Measurements from ENCODE around the gene WDR5. TPM values are rescaled to one million over a fixed set of nuclear protein-coding genes. Genes with fewer than 3 reads are reported as not detected.

The WDR5 gene
- total and polyA plus RNA-seq, 10 donors = 13.8 to 31.3 (median 19.2) TPM

DNA sequence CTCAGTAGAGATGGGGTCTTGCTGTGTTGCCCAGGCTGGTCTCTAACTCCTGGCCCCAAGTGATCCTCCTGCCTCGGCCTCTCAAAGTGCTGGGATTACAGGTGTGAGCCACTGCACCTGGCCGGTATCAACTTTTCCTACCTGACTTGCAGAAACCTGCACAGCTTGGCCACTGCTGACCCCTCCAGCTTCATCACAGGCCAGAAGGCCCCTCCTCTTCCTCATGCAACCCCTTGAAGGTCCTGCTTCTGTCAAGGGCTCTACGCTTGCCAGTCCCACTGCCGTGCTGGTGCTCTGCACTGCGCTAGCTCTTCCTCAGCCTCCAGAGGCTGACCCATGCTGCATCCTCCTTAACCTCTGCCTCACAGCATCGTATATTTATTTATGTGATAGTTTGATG, 61.0 kb downstream of the WDR5 start:
- no peaks in the 10 kb centered on the region for H3K9me3 ChIP-seq
- intact Hi-C loops (cut with DNase I; ENCODE audit: low total_unique reads) = no loop called here
- H3K4me3 ChIP-seq = no peak overlapping the region
- H3K27ac ChIP-seq = no peak overlapping the region
- peak; percentile 32 for DNase-seq
- TF ChIP-seq CTCF (IDR thresholded peaks at IDR 0.05 in 8 of 11, conservative IDR thresholded peaks at IDR 0.05 in 3 of 11) (no peak), POLR2AphosphoS5 (IDR thresholded peaks at IDR 0.05) (no peak), POLR2A (IDR thresholded peaks at IDR 0.05) (no peak)
- 85 to 95% (median 92%) methylated on average over 6 of the region's 6 CpGs for WGBS, 5 donors
- peaks cover 9 to 24% (median 14%) of the 10 kb centered on the region in 6 donors for H3K4me1 ChIP-seq
- H3K36me3 ChIP-seq = no peaks in the 10 kb centered on the region
- H3K27me3 ChIP-seq (replicated peaks in 1 of 7) = peaks cover 0 to 9% (median 0%) of the 10 kb centered on the region in 7 donors

- no peak for TF ChIP-seq CTCF (IDR thresholded peaks at IDR 0.05 in 8 of 11, conservative IDR thresholded peaks at IDR 0.05 in 3 of 11)
- no peak for TF ChIP-seq POLR2A (IDR thresholded peaks at IDR 0.05)
- TF ChIP-seq POLR2AphosphoS5 (IDR thresholded peaks at IDR 0.05) = no peak
- DNase-seq = no peak
- Histone ChIP-seq H3K27me3 (replicated peaks in 1 of 7) (no peaks in the 10 kb centered on the region), H3K9me3 (peaks cover 0 to 13% (median 9%) of the 10 kb centered on the region in 8 donors), H3K27ac (no peak overlapping the region), H3K4me3 (no peak overlapping the region), H3K36me3 (no peaks in the 10 kb centered on the region), H3K4me1 (peaks cover 9 to 24% (median 14%) of the 10 kb centered on the region in 6 donors)
- intact Hi-C loops (cut with DNase I; ENCODE audit: low total_unique reads) = no loop called here
- WGBS, 5 donors = 65 to 84% (median 75%) methylated on average over 3 of the region's 3 CpGs
These were observed 62.9 kb downstream of the WDR5 start for GRCh38 chr9:134198791-134199190.

GRCh38 chr9:134200730-134201129, 64.8 kb downstream of the WDR5 start:
- Histone ChIP-seq H3K4me1 (peaks cover under 1 to 20% (median 11%) of the 10 kb centered on the region in 6 donors), H3K9me3 (peaks cover 0 to 17% (median 11%) of the 10 kb centered on the region in 8 donors), H3K36me3 (no peaks in the 10 kb centered on the region), H3K27me3 (replicated peaks in 1 of 7) (no peaks in the 10 kb centered on the region), H3K27ac (no peak overlapping the region), H3K4me3 (no peak overlapping the region)
- 43 to 79% (median 50%) methylated on average over 1 of the region's 1 CpG for WGBS, 5 donors
- no peak for TF ChIP-seq CTCF (IDR thresholded peaks at IDR 0.05 in 8 of 11, conservative IDR thresholded peaks at IDR 0.05 in 3 of 11)
- TF ChIP-seq POLR2AphosphoS5 (IDR thresholded peaks at IDR 0.05) = no peak
- TF ChIP-seq POLR2A (IDR thresholded peaks at IDR 0.05) = no peak
- DNase-seq = no peak
- intact Hi-C loops (cut with DNase I; ENCODE audit: low total_unique reads) = no loop called here

DNA sequence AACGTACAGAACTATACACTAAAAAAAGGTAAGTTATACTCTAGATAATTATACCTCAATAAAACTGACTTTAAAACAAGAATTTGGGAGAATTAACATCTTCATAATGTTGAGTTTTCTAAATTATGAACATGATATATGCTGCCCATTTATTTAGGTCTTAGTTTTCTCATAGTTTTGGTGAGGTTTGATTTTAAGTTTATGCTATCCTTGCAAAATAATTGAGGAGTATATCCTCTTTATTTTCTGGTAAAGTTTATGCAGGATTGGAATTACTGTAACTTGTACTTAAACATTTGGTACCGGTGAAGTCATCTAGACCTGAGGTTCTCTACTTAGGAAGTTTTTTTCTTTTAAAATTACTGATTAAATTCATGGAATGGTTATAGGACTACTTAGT, 67.3 kb downstream of the WDR5 start:
- DNase-seq = no peak
- Histone ChIP-seq H3K27ac (no peak overlapping the region), H3K4me3 (no peak overlapping the region), H3K27me3 (replicated peaks in 1 of 7) (no peaks in the 10 kb centered on the region), H3K36me3 (no peaks in the 10 kb centered on the region), H3K4me1 (peaks cover 0 to 13% (median 8%) of the 10 kb centered on the region in 6 donors), H3K9me3 (peaks cover 0 to 17% (median 11%) of the 10 kb centered on the region in 8 donors)
- no peak for TF ChIP-seq POLR2A (IDR thresholded peaks at IDR 0.05)
- no peak for TF ChIP-seq POLR2AphosphoS5 (IDR thresholded peaks at IDR 0.05)
- 80 to 91% (median 90%) methylated on average over 2 of the region's 2 CpGs for WGBS, 5 donors
- intact Hi-C loops (cut with DNase I; ENCODE audit: low total_unique reads) = no loop called here

Measured in spleen (tissue), 11 donors.